ENCODE results near the gene ERICH3. TPM values are rescaled to one million over a fixed set of nuclear protein-coding genes. Genes with fewer than 3 reads are reported as not detected.

Gene ERICH3
- total and polyA plus RNA-seq, 9 of the 15 experiments (the other 6 are each of a cell fraction or from before 2014, with no cell fraction given), result not detected

- POLR2A ChIA-PET, result no interaction called here
These were observed 94.2 kb downstream of the ERICH3 start for GRCh38 chr1:74579425-74579824.

More at GRCh38 chr1:74579425-74579824, 94.2 kb downstream of the ERICH3 start:
- Histone ChIP-seq H3K9me1 (ENCODE audit: control insufficient read depth, insufficient read depth, low read length) (no peaks in the 10 kb centered on the region), H3K4me3 (no peak overlapping the region), H4K20me1 (replicated peaks; ENCODE audit: control insufficient read depth, insufficient read depth, low read length) (no peaks in the 10 kb centered on the region), H3K9ac (ENCODE audit: insufficient read depth in 1 of 2, low read depth in 2 of 2, low read length in 2 of 2) (no peak overlapping the region), H3K36me3 (ENCODE audit: control insufficient read depth, insufficient read depth, low read length) (no peaks in the 10 kb centered on the region), H3K4me2 (ENCODE audit: insufficient read depth, low read length) (no peak overlapping the region), H3K79me2 (ENCODE audit: control insufficient read depth, insufficient read depth, low read length) (no peaks in the 10 kb centered on the region), H3K27ac (ENCODE audit: extremely low read depth, low read depth, low read length) (no peak overlapping the region), H3K9me3 (replicated peaks; ENCODE audit: control insufficient read depth, insufficient read depth, low read depth, low read length) (no peaks in the 10 kb centered on the region), H3K4me1 (replicated peaks in 1 of 2; ENCODE audit: control insufficient read depth in 2 of 2, insufficient read depth in 2 of 2, low read length in 2 of 2) (no peaks in the 10 kb centered on the region), H3K27me3 (ENCODE audit: control insufficient read depth in 2 of 2, insufficient read depth in 2 of 2, low read length in 2 of 2) (no peaks in the 10 kb centered on the region), H2AFZ (ENCODE audit: low read depth, low read length) (no peak overlapping the region)
- DNase-seq (ENCODE audit: extremely low read depth in 1 of 4, low spot score in 3 of 4) (no peak), FAIRE-seq (no peak), ATAC-seq (no peak)
- no TSS peak for BruUV-seq (replicated peaks)
- intact Hi-C loops (cut with micrococcal nuclease) (no loop called here), in situ Hi-C loops (cut with MboI) (no loop called here)
- CTCF ChIA-PET (ENCODE audit: low intra/inter-chr PET ratio), result no interaction called here
- WGBS (ENCODE audit: insufficient coverage, low coverage, missing lambda C conversion rate), result 0% methylated on average over 3 of the region's 3 CpGs
- TF ChIP-seq ZBTB9 (CRISPR knock-in tag; IDR thresholded peaks at IDR 0.05), result no peak
- TF ChIP-seq ZNF23 (CRISPR knock-in tag; IDR thresholded peaks at IDR 0.05), result no peak
- TF ChIP-seq ZNF695 (CRISPR knock-in tag; IDR thresholded peaks at IDR 0.05), result no peak
- no peak for TF ChIP-seq NFIC (IDR thresholded peaks at IDR 0.05)
- no peak for TF ChIP-seq FOXJ3 (CRISPR knock-in tag; IDR thresholded peaks at IDR 0.05)
- no peak for TF ChIP-seq ELK3 (CRISPR knock-in tag; IDR thresholded peaks at IDR 0.05)
- TF ChIP-seq ZNF609 (CRISPR knock-in tag; IDR thresholded peaks at IDR 0.05; ENCODE audit: borderline replicate concordance), result no peak
- no peak for TF ChIP-seq POLR2B (IDR thresholded peaks at IDR 0.05; ENCODE audit: low read depth, partially characterized antibody)
- no peak for TF ChIP-seq BRD9 (IDR thresholded peaks at IDR 0.05; ENCODE audit: low read depth, partially characterized antibody)
- TF ChIP-seq ADNP (tag; IDR thresholded peaks at IDR 0.05), result no peak
